GM12891 (cell line): Measurements from ENCODE around the gene OR2M2.

Experiments
- PAX5 ChIP-seq: IDR thresholded peaks from 2 replicates; pipeline ENCODE4 v1.6.1; 2011; ENCODE audit warnings: low read length, moderate library complexity, mild to moderate bottlenecking; ENCODE audit not compliant: insufficient read depth, severe bottlenecking
- POLR2A ChIP-seq: IDR thresholded peaks from 2 replicates; pipeline ENCODE4 v1.6.1; 2011; ENCODE audit warnings: low read depth, low read length, control low read depth
- POLR2AphosphoS5 ChIP-seq: IDR thresholded peaks from 2 replicates; pipeline ENCODE4 v1.6.1; 2011; ENCODE audit warnings: low read depth, low read length, control low read depth
- POU2F2 ChIP-seq: IDR thresholded peaks from 2 replicates; pipeline ENCODE4 v1.6.1; 2011; ENCODE audit warnings: low read depth, mild to moderate bottlenecking, control low read depth, low read length, moderate library complexity
- SPI1 ChIP-seq: IDR thresholded peaks from 2 replicates; pipeline ENCODE4 v1.6.1; 2011; ENCODE audit warnings: low read depth, low read length, control low read depth
- TAF1 ChIP-seq: IDR thresholded peaks from 2 replicates; pipeline ENCODE4 v1.6.1; 2011; ENCODE audit warnings: low read depth, low read length, control low read depth

- TF ChIP-seq TAF1 (no peak), POLR2A (no peak), SPI1 (no peak), POLR2AphosphoS5 (no peak), POU2F2 (no peak), PAX5 (no peak)
Observed at GRCh38 chr1:248158758-248159157, 15.9 kb upstream of the OR2M2 start.
